SH-SY5Y (cell line): ENCODE data around the gene LRMDA.

Source experiments
- GATA2 ChIP-seq: IDR thresholded peaks from 2 replicates; pipeline ENCODE4 v1.6.1; 2011; ENCODE audit warnings: mild to moderate bottlenecking, low read depth, low read length
- GATA3 ChIP-seq: IDR thresholded peaks from 2 replicates; pipeline ENCODE4 v1.6.1; 2011; ENCODE audit warnings: low read depth, mild to moderate bottlenecking, low read length, moderate library complexity

- TF ChIP-seq GATA3 (no peak), GATA2 (no peak)
Observed at GRCh38 chr10:75433216-75433615, 1.8 kb downstream of the LRMDA start.
